HG03457 (cell line): ENCODE results near the gene BDNF.

Experiments used
- ATAC-seq: cut with Tn5 transposase; IDR thresholded peaks from one replicate; pipeline ENCODE4 v1.9.1; 2021; ENCODE audit warnings: moderate number of reproducible peaks; ENCODE audit not compliant: unreplicated experiment

Gene BDNF

DNA sequence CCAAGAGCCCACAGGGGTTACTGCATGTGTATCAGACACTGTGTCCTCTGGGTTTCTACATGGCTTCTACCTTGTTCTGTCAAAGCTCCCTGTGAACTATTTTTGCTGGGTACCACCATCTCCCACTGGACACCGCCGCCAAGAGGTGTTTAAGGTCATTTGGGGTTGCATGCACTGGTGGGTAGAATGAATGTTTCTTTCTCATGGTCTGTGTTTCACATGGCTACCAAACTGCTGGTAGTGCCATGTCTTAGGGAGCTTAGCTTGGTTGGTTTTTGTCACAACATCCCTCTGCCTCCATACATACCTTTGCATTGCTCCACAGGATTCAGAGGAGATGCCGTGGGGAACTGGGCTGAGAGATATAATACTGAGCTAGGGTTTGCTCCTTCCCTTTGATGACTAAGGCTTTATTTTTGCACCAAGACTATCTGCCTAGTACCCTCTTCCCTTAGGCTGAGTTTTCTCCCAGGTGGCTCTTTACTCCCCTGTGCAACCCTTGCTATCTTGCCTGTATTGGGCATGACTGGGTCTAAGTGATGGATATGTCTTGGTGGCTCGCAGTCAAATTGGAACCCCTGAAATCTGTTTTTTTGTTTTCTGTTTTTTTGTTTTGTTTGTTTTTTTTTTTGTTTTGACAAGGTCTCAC is 73.2 kb downstream of the BDNF start:
- ATAC-seq: no peak

DNA sequence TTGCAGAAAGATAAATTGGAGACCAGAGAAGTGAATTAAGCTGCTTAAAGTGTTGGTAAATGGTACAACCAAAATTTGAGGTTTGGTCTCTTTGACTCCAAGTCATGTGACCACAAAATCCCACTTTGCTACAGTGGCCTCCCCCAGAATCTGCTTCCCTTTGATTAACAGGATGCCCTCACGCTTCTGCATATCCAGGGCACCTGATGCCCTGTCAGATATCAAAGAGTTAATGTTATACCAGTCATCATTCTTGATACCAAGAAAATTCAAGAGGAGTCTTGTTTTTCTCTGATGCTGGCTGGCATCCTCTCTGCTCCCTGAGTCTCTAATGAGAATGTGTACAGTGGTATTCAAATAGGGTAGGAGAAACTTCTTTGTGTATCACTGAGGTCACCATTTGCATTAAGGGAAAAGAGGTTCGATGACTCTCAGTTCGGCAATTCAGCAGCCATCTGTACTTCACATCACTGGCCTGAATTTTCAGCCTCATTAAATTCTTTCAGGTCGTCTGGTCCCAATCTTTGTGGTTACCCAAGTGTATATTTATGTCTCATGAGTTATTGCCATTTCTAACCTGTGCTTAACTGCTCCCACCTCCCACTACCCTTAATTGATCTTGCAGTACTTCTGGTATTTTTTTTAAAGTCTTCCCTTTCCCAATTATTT is 73.9 kb downstream of the BDNF start:
- no peak for ATAC-seq

DNA sequence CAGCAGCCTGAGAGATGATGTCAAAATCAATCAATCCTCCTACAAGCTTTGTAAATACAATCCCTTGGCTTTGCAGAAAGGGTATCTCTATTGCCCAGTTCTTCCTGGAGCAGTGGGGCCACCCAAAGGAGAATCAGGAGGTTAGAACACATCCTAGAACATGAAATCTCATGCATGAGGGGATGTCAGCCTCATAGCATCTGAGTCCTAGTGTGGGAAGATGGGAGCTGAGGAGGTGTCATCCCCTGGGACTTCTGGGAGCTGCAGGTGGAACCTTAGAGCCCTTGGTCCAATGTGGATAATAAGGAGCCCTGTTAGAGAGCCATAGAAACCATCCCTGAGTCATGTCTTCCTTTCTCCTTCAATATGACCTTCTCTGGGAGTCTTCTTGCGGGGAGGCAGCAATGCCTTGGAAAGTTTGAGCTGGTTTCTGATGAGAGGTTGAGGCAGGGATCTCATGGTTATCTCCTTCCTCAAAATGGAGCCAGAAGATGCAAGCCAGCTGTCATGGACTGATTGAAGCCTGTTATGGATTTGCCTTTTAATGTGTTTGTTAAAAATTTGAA is 74.8 kb downstream of the BDNF start:
- no peak for ATAC-seq

DNA sequence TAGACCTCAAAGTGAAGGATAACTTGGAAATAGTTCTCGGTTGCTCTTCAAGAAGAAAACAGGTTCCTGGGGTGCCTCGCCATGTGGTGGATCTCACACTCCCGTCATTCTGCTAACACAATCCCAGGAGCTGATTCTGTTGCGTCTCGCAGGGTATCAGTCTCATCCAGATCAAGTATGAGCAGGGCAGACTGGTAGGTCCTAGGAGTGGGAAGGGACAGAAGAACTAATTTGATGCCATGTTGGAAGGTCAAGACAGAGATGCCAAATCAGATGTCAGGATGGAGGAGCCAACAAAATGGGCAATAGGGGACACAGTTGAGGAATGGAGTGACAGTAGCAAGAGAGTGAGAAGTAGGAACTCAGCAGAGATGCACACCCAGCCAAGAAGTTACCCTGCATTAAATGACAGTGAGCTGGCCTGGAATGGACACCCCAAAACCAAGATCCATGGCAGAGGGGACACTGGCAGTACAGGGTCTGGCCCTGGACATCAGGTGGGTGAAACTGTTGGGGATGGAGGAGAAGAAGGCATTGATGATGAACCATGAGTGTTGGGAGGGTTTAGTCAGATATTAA is 76.2 kb downstream of the BDNF start:
- ATAC-seq: no peak

DNA sequence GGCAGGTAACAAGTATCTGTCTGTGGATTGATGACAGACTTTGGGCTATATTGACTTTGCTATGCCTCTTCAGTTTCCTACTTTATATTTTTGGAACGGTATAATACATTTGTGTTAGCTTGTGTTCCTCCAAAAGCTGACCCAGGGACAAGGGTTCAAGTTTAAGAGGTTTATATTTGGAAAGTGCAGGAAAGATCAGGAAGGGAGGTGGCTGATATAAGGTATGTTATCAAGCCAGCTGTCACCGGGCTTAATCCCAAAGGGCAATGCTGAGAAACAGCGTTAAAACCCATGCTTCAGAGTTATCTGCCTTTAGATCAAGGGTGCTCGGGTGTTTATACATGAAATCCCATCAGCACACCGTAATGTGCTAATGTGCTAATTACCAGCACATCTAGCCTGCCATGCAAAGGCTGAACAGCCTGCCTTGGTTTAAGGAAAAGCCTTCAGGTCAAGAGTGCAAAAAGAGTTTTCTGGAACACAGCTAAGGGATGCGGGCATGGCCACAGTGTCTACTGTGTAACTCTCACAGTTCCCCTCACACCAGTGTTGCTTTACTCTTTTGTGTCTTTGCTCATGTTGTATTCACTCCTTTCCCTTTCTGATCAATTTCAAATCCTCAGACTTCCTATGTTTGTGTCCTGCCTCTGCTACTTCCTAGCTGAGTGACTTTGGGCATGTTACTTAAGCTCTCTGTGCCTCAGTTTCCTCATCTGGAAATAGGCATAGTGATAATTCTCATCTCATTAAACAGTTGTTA is 77.5 kb downstream of the BDNF start:
- no peak for ATAC-seq

DNA sequence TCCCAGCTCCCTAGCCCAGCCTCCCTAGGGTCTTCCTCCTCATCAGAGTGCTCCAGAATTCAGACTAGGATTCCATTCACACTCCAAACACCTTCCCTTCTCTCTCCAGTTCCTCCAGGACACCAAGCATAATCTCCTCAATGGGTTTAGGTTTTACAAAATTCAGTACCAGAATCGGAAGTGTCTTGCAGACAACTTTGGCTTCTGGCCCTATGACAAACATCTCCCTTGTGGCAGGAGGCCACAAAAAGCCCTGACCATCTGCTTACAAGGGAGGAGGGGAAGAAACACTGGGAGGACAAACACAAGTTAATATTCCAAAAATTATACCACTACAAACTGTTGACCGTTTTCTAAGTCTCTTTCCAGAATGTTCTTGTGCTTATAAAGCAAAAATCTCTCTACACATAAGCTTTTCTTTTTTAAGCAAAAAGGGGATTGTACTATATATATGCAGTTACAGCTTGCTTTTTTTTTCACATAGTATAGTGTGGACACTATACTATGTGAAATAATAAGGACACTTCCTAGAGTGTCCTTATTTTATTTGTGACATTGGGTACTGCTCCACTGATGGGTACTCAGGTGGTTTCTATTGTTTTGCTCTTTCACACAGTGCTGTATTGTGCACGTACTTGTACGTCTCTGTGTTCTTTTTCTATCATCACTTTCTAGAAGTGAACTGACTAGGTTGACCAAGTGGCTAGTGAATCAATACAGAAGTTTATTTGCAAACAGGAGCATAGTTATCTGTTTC is 78.7 kb downstream of the BDNF start:
- no peak for ATAC-seq

DNA sequence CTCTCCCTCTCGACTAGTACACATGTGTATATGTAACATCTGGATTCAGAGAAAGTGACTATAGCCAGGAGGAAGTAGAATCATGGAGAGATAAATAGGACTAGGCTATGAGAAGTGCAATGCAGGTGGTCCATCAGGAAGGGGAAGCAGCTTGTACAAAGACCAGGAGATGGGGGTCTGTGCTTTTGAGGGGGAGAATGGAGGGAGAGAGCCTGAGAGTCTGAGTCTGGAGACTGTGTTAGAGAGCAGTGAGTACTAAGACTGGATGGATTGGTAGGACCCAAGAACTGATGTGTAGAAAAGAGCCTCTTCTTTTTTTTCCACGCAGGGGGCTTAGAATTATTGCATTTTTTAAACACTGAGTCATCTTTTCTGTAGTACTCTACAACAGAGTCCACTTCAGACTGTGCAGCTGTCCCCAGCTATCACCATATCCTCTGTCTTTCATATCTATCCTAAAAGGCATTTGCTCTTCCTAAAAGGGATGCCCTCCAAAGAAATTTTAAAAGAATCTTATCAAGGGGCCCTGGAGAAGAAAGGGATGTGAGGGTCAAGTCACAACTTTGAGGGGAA is 80.4 kb downstream of the BDNF start:
- no peak for ATAC-seq

DNA sequence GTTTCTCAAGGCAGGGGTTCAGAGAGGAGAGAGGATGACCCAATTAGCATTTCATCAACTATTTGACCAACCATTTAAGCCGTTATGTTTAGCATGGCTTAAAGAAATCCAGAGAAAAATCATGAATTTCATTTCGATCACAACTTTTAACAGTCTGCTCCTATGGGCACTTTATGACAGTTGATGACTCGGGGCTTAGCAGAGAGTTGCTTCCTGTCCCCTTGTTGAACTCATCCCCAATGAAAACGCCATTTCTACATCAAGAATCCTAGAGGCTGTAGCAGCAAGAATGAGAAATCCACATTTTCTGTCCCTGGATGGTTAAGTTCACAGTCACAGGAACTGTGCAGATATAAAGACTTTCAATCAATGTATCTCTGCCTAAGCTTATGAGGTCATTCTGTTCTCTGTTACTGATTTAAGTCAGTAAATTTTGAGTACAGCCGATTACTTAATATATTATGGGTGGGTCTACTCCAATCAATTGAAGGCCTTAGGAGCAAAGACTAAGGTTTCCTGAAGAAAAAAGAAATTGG is 81.1 kb downstream of the BDNF start:
- ATAC-seq: no peak

DNA sequence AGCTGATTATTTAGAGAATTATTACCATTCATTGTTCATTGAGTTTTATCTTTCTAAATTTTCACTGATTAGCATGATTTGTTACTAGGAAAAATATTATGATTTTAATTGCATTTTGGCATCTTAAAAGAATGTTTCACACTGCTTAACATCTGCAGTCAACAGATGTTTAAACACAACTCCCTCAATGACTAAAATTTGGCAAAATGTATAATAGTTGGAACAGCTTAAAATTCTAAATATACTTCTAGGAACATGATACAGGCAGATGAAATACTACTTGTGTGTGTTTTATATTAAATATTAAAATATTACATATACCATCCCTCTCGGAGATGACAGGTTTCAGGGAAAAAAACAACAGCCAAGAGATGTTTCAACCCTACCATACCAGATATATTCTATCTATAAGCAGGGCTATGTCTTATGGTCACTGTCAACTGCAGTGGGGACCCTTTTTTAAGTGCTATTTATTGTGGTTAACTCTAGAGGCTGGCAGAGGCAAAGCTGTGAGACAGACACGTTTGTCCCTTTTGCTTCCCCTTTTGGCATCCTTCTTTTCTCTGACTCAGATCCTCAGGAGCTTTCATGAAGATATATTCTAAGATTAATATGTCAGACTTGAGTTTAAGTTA is 81.9 kb downstream of the BDNF start:
- ATAC-seq: no peak

DNA sequence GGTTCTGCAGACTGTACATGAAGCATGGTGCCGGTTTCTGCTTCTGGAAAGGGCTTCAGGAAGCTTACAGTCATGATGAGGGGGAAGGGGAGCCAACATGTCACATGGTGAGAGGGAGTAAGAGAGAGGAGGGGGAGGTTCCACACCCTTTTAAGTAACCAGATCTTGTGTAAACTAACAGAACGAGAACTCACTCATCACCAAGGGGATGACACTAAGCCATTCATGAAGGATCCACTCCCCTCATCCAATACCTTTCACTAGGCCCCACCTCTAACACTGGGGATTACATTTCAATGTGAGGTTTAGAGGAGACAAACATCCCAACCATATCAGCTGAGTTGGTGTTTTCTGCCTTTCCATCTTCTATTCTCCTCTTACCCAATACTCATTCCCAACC is 83.5 kb downstream of the BDNF start:
- no peak for ATAC-seq

DNA sequence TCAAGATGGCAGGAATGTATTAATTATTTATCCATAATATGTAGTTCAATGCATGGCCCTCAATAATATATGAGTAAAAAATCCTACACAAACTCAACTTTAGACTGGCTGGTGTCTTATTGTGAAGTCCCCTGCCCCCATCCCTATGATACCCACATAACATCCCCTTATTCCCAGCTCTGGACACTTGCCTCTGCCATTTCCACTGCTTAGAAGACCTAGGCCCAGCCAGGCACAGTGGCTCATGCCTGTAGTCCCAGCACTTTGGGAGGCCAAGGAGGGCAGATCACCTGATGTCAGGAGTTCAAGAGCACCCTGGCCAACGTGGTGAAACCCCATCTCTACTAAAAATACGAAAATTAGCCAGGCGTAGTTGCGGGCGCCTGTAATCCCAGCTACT is 84.4 kb downstream of the BDNF start:
- no peak for ATAC-seq

DNA sequence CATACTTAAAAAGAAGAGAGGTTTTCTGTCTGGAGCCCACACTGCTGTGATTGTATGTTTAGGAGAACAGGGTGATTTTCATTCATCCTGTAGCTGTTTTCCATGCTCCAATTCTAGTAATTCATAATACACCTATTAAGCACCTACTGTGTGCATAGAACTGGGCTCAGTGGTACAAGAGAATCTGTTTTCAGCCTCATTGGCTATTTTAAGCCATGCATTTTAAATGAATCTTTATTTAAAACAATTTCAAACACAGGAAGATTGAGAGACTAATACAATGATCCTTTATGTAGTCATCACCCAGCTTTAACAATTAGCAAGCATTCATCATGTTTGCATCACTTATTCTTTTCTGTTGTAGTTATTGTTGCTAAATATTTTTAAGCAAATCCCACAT is 86.2 kb downstream of the BDNF start:
- ATAC-seq: no peak

DNA sequence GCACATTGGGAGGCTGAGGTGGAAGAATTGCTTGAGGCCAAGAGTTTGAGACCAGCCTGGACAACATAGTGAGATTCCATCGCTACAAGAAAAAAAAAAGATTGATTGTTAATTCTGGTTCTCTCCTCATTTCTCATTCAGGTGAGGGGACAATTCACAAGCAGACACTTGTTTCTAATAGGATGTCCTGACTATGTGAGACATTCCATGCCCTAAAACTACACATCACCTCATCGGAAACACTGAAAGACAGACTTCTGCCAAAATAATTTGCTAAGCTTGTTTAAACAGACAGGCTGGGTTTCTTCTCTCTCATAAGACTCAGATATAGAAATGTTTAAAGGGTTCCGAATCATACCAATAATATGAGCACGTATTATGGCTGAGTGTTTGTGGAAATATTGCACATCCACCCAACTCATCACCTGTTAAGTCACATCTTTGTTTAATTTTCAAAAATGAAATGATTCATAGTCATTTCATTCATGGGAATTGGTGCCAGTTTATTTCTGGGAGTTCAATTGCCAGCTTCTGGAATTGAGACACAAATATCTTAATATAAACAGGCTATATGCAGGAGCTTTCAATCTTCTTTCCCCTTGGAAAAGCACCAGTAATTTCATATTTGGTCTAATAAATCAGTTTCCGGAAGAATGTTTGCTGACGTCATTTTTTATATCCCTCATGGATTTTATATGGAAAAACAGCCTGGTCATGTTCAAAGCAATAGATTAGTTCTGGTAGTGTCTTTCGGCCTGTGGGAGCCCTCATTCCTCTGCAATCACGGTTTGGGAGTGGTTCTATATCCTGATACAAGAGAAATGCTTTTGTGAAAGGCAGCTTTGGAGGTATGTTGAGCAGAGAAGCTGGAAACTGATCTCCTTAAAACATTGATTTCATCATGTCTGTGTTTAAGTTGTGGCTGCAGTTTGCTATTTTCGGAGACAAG is 87.0 kb downstream of the BDNF start:
- no peak for ATAC-seq

DNA sequence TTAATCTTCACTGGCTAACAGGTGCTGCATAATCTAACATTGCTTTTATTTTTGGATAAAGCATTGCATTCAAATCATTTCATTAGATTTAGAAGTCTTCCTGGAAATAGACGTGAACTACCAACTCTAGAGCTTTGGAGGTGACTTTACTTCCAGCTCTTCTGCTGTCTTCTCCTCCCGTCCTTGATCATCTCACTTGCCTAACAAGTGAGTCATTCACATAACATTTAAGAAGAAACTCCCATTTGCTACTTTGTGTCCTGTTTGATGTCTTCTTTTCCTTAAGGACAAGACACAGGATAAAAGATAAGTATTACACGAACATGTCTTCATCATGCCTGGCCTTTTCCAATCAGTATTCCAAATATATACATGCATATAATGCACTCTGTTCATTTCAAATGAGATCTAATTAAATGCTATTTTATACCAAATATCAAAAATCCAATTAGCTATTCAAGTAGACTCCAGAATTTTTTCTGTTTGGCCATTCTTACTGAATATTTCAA is 88.3 kb downstream of the BDNF start:
- ATAC-seq: no peak

DNA sequence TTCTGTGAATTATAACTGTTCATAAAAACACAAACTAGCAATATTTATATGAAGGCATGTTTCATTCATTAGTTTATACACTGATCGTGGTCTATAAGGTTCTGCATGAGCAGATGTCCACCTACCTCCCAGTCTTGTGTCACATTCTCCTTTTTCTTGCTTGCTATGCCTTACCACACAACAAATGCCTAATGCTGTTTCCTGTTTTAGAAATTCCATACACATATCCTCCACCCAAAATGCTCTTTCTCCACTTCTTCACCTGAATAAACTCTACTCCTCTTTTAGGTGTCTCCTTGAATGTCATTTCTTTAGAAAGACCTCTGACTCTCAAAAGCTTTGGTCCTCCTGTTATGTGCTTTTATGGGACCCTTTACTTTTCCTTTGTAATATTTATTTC is 88.9 kb downstream of the BDNF start:
- no peak for ATAC-seq

DNA sequence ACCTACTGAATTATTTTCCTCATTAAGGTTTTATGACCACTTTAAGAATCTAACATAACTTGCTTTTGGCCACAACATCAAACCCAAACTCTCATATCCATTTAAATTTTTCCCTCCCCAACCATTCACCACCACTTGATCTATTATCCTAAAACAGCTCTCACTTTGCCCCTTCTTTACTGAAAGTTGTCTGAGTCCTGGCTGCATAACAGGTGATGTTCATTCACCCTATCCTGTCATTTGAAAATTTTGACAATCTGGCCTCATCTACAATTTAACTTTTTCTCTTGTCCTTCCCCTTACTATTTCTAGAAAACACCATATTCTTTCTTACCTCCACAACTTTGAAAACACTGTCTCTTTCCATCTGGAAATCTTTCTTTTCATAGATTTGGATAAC is 89.3 kb downstream of the BDNF start:
- no peak for ATAC-seq

DNA sequence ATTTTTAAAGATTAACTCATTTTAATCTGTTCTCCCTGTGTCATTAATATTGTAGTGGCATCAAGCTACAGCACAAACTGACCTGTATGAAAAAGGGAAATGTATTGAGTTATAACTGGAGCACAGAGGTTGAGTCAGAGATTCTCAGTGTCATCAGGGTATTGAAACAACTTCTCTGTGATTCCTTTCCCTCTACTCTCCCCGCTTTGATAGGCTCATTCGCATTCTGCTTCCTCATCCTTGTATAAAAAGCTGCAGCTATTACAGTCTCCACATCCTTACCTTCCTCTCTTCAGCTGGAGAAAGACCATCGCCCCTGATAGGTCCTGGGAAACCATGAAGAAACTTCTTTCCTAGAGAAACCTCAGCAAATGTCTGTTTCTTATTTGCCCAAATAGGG is 90.0 kb downstream of the BDNF start:
- no peak for ATAC-seq

DNA sequence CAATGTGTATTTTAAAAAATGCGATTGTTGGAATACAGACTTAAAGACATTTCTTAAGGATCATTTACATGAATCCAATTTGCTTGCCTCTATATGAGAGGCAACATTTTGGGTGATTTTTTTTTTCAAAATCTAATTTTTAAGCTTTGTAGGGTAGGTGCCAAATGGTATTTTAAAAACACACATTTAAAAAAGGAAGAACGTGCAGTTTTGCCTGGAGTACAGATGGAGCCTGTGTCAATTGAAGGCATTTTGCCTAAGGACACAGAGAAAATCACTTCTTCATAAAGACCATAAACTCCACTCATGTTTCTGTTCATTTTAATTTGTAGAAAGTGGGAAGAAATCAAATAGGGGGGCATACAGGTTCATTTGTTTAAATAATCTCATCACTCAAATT is 91.3 kb downstream of the BDNF start:
- no peak for ATAC-seq
